PC-3 (cell line): ENCODE results near the gene FAM163B.

Source experiments
- CTCF ChIP-seq: fragments of 300-600 bp; sonication (generic); conservative IDR thresholded peaks from 2 replicates; pipeline ENCODE4 v1.5.1; 2017; ENCODE audit warnings: antibody characterized with exemption, low read depth, mild to moderate bottlenecking, low read length
- EZH2 ChIP-seq: fragments of 300-600 bp; sonication (generic); IDR thresholded peaks from one replicate; pipeline ENCODE4 v1.6.1; 2017; ENCODE audit warnings: antibody characterized with exemption, mild to moderate bottlenecking, low read length; ENCODE audit not compliant: unreplicated experiment

DNA sequence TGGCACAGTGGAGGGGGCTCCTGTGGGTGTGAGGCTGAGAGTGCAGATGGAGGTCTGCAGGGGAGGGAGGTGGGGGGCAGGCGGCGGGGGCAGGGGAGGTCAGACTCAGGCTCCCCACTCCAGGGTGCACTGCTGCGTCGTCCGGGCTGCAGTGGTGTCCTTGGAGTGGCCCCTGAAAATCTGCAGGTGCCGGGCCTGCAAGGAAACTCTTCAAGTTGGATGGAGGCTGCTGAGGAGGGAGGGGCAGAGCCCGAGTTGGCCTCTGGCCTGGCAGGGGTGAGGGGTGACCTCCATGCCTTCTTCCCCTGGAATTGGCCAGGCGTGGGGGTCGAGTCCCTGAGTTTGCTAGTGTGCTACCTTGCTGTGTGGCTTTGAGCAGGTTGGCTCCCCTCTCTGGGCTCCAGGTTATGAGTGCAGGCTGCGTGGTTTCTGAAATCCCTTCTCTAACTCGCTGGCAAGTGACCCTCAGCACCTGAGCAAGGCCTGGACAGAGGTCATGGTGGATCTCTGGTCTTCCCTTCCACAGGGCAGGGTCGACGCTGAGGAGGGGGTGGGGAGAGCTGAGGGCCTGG lies 73.8 kb downstream of the FAM163B start:
- TF ChIP-seq CTCF (no peak), EZH2 (no peak)
